HG03442 (cell line): ENCODE results near the gene TAX1BP3.

Source experiments
- ATAC-seq: cut with Tn5 transposase; IDR thresholded peaks from one replicate; pipeline ENCODE4 v1.9.1; 2021; ENCODE audit warnings: mild to moderate bottlenecking, moderate library complexity; ENCODE audit not compliant: unreplicated experiment

The TAX1BP3 gene

DNA sequence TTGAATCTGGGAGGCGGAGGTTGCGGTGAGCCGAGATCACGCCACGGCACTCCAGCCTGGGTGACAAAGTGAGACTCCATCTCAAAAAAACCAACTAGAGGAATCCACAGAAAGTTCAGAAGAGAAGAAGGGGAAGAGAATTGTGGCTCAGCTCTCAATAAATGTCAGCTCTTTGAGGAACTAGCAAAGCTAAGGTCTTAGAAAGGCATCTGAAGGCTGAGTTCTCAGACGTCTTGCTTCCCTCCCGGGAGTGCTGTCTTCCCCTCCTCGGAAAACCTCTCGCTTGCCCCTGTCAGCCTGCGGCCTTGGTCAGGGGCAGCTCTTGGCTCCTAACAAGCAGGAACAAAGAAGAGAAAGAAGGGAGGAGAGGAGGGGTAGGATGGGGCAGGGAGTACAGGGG is 37.6 kb downstream of the TAX1BP3 start:
- ATAC-seq: no peak

GRCh38 chr17:3627769-3628167 is 40.6 kb downstream of the TAX1BP3 start:
- no peak for ATAC-seq

DNA sequence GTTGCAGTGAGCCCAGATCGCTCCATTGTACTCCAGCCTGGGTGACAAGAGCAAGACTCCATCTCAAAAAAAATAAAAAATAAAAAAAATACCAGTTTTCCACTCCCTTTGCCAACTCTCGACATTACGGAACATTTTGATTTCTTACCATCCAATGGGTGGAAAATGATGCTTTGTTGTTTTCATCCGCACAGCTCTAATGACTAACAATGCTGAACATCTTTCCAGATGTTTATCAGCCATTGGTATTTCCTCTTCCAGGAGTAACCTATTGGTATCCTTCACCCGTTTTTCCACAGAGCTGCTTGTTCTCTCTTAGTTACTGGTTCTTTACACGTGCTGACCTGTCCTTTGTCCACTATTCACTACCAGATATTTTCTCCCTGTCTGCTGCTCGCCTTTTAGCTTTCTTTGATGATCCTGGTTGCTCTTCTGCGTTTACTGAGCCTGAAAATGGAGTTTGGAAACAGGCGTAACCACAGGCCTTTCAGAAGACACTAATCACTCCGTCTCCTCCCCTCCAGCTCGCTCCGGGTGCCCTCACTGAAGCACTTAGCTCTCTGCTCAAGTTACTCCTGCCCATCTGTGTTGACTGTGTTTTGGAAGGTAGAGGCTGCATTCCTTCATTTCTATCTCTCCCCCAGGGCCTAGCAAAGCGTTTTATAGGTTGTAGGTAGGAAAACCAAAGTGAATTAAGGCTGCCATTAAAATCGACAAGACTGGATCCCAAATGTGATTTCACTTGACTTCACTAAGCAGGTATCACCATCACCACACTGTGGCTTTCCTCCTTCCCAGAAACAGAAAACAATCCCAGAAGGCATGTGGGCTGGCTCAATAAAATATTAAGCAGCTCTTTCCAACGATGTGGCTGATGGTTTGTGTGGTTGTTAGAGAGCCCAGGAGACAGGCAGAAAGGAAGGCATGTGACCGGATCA is 41.3 kb downstream of the TAX1BP3 start:
- ATAC-seq: no peak

DNA sequence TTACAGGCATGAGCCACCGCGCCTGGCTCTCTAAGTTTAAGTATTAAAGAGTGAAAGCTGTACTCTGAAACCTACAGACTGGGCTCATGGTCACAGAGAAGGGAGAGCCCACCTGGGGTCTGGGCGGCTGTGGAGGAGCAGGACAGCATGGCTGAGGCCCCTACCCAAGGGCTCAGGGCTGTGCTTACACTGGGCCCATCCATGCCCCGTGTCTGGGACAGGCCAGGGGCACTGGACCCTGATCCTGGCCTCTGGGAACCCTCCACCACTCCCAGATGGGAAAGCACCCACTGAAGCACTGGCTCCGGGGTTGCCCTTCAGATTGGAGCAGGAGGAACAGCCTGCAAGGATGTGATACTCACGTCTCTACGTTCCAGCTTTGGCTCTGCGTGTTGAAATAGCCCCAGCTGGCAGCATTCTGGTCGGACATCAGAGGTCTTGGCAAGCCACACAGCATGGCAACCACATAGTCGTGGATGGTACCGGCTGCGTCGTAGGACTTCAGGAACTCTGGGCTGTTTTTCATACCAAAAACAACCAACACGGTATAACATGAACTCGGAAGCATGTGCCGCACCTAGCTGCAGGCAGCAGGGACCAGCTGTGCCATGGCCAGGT is 45.3 kb downstream of the TAX1BP3 start:
- no peak for ATAC-seq

GRCh38 chr17:3621146-3621720 is 47.1 kb downstream of the TAX1BP3 start:
- ATAC-seq: no peak

DNA sequence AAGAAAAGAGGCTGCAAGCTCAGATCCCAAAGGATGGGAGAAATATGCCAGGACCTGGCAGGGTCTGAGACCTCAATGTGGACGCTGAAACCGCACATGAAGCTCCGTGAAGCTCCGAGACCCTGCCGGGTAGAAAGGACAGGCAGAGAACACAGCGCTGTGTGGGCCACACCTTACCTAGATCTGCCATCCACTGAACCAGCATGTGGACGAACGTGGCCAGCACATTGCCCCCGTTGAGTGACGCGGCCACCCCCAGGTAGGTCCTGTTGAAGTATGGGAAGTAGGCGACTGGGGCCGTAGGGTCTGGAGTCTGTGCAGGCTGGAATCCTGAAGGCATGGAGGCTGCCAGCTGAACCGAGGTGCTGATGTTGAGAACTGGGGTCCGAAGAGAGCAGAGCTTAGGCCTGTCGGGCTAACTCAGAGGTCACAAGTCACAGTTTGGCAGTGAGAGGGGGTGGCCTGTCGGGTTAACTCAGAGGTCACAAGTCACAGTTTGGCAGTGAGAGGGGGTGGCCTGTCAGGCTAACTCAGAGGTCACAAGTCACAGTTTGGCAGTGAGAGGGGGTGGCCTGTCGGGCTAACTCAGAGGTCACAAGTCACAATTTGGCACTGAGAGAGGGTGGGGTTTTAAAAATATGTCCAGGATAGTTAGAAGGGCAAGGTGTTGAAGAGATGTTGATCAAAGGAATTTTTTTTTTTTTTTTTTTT is 53.1 kb downstream of the TAX1BP3 start:
- ATAC-seq: no peak

DNA sequence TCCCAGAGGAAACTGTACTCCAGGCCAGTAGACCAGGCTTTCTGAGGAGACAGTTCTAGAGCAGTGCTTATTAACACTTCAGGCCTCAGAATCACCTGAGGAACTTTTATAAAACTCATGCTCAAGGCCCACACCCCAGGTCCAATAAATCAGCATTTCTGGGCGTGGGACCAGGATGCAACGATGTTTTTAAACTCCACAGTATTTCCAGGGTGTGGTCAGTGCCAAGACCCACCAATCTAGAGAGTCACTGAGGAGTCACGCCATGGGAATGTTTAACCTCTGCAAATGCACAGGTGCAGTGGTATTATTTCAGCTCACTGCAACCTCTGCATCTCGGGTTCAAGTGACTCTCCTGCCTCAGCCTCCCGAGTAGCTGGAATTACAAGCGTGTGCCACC is 55.3 kb downstream of the TAX1BP3 start:
- no peak for ATAC-seq
